B cell (primary cell): ENCODE measurements around the gene PCP4. TPM values are rescaled to one million over a fixed set of nuclear protein-coding genes. Genes with fewer than 3 reads are reported as not detected.
"Not testable (repeated sequence)": the region's sequence is repeated elsewhere in the genome, so short reads cannot be mapped to it uniquely, and the experiment has no call there.

Experiments used
- ATAC-seq: fragments of 200-7000 bp; cut with Tn5 transposase; one replicate; pipeline ENCODE4 v1.10.0; 2021; ENCODE audit warnings: low read depth, mild to moderate bottlenecking, moderate number of reproducible peaks, moderate library complexity
- CTCF ChIA-PET: fragments of 350-600 bp; sonication (Branson Sonifier 250); formaldehyde crosslinking; loops from one replicate; lab custom pipeline; 2021; ENCODE audit warnings: antibody characterized with exemption, inconsistent platforms; lab: Charles Lee
- POLR2A ChIA-PET: fragments of 350-600 bp; sonication (Branson Sonifier 250); formaldehyde crosslinking; loops from one replicate; lab custom pipeline; 2021; ENCODE audit warnings: antibody characterized with exemption; lab: Charles Lee
- DNase-seq: peaks from one replicate; pipeline ENCODE4 v3.0.0; 2013
- H2AFZ ChIP-seq: 2 replicates; pipeline ENCODE4 v1.6.1; 2012; ENCODE audit warnings: mild to moderate bottlenecking, low read depth, low read length; ENCODE audit not compliant: insufficient read depth, poor library complexity, severe bottlenecking
- H3K27ac ChIP-seq, 2 donors: 1 replicate in 1 of 2; 2 replicates in 1 of 2; pipeline ENCODE4 v1.5.1; 2012 to 2013; ENCODE audit warnings: low read length in 2 of 2, mild to moderate bottlenecking in 2 of 2, moderate library complexity in 1 of 2
- H3K27me3 ChIP-seq, 4 experiments: fragments of 200-600 bp in 1 of 4; sonication (generic) in 1 of 4; replicated peaks in 1 of 4; 1 replicate in 2 of 4; 2 replicates in 2 of 4; pipeline versions ENCODE4 v1.6.1 to v1.7.0; 2013 to 2016; ENCODE audit warnings: low read length in 3 of 4, mild to moderate bottlenecking in 2 of 4, mixed read lengths in 1 of 4, moderate library complexity in 1 of 4; ENCODE audit not compliant: insufficient read depth in 4 of 4, control insufficient read depth in 3 of 4; ENCODE audit errors: control extremely low read depth in 1 of 4
- H3K36me3 ChIP-seq, 2 experiments: replicated peaks in 1 of 2; 1 replicate in 1 of 2; 2 replicates in 1 of 2; pipeline versions ENCODE4 v1.6.1 to v1.7.1; 2013; ENCODE audit warnings: low read length in 1 of 2; ENCODE audit not compliant: insufficient read depth in 2 of 2, control insufficient read depth in 1 of 2; ENCODE audit errors: control extremely low read depth in 1 of 2, extremely low read depth in 1 of 2
- H3K4me1 ChIP-seq, 2 donors: fragments of 200-600 bp in 1 of 2; sonication (generic) in 1 of 2; 1 replicate in 1 of 2; 2 replicates in 1 of 2; pipeline versions ENCODE4 v1.5.1 to v1.6.1; 2013 to 2017; ENCODE audit warnings: low read length in 2 of 2; ENCODE audit not compliant: control insufficient read depth in 2 of 2, insufficient read depth in 2 of 2
- H3K4me2 ChIP-seq: replicated peaks from 2 replicates; pipeline ENCODE3; 2012; ENCODE audit warnings: mild to moderate bottlenecking, low read depth, low read length; ENCODE audit not compliant: poor library complexity, severe bottlenecking
- H3K4me3 ChIP-seq, 5 experiments: fragments of 200-600 bp in 1 of 5; sonication (generic) in 1 of 5; 1 replicate in 3 of 5; 2 replicates in 2 of 5; pipeline versions ENCODE4 v1.5.1 to v1.7.0; 2011 to 2016; ENCODE audit warnings: low read length in 4 of 5, mild to moderate bottlenecking in 4 of 5, low read depth in 2 of 5, control low read depth in 1 of 5, moderate library complexity in 1 of 5; ENCODE audit not compliant: insufficient read depth in 1 of 5; ENCODE audit errors: control extremely low read depth in 1 of 5, extremely low read depth in 1 of 5
- H3K79me2 ChIP-seq: fragments of 200-600 bp; sonication (generic); one replicate; pipeline ENCODE4 v1.6.0; 2016; ENCODE audit warnings: low read length; ENCODE audit not compliant: control insufficient read depth, insufficient read depth
- H3K9ac ChIP-seq: fragments of 200-600 bp; sonication (generic); 2 replicates; pipeline ENCODE4 v1.6.1; 2017; ENCODE audit warnings: mild to moderate bottlenecking, low read length, moderate library complexity
- H3K9me3 ChIP-seq, 3 donors: one replicate each; pipeline versions ENCODE4 v1.6.1 to v1.7.1; 2013; ENCODE audit warnings: low read length in 2 of 3; ENCODE audit not compliant: control insufficient read depth in 2 of 3, insufficient read depth in 1 of 3; ENCODE audit errors: control extremely low read depth in 1 of 3
- H4K20me1 ChIP-seq: 2 replicates; pipeline ENCODE4 v1.6.0; 2012; ENCODE audit warnings: mild to moderate bottlenecking, low read length; ENCODE audit not compliant: insufficient read depth, control insufficient read depth, poor library complexity, severe bottlenecking
- H3K27ac Mint-ChIP-seq: one replicate; pipeline ENCODE4 v1.8.0; 2021; ENCODE audit warnings: mixed read lengths
- H3K27me3 Mint-ChIP-seq: one replicate; pipeline ENCODE4 v1.8.0; 2021; ENCODE audit warnings: mixed read lengths
- H3K4me1 Mint-ChIP-seq: one replicate; pipeline ENCODE4 v1.8.0; 2021; ENCODE audit warnings: mixed read lengths
- H3K4me3 Mint-ChIP-seq: one replicate; pipeline ENCODE4 v1.8.0; 2021; ENCODE audit warnings: mixed read lengths
- H3K9me3 Mint-ChIP-seq: one replicate; pipeline ENCODE4 v1.8.0; 2022; ENCODE audit warnings: mixed read lengths; ENCODE audit not compliant: insufficient read depth
- EZH2 ChIP-seq: IDR thresholded peaks from 2 replicates; pipeline ENCODE4 v1.6.1; 2012; ENCODE audit warnings: borderline replicate concordance, low read depth, mild to moderate bottlenecking, moderate library complexity, low read length; ENCODE audit not compliant: insufficient read depth, poor library complexity, severe bottlenecking
- WGBS: methylation state at CpG from one replicate; pipeline ENCODE4 v1.1.5; 2013; ENCODE audit warnings: missing lambda C conversion rate; ENCODE audit not compliant: insufficient coverage; 5-methylcytosine and 5-hydroxymethylcytosine counted together
- intact Hi-C: fragments of 100-400 bp; cut with micrococcal nuclease; formaldehyde crosslinking; loops from one replicate; pipeline ENCODE4 v1.10.0; 2022
- polyA plus RNA-seq: library from polyadenylated mRNA; depleted of rRNA; stranded (reverse); fragments of >200 nt; gene quantifications from 2 replicates; pipeline ENCODE4 v1.2.3, GENCODE V29; 2012
- total RNA-seq, 2 donors: library from RNA; stranded (reverse); fragments of 120-200 nt in 1 of 2; gene quantifications; 1 replicate in 1 of 2; 2 replicates in 1 of 2; pipeline versions ENCODE4 v1.2.3 to v1.2.4, GENCODE V29; 2013 to 2022
- TF ChIP-seq, protein P1 (sequence below): fragments of 200-600 bp; IDR thresholded peaks from one replicate; pipeline ENCODE4 v1.8.0; 2022; ENCODE audit warnings: antibody characterized with exemption, mild to moderate bottlenecking

The PCP4 gene
- total and polyA plus RNA-seq, 2 donors (not counting 1 experiment from before 2014, with no cell fraction given) = not detected

DNA sequence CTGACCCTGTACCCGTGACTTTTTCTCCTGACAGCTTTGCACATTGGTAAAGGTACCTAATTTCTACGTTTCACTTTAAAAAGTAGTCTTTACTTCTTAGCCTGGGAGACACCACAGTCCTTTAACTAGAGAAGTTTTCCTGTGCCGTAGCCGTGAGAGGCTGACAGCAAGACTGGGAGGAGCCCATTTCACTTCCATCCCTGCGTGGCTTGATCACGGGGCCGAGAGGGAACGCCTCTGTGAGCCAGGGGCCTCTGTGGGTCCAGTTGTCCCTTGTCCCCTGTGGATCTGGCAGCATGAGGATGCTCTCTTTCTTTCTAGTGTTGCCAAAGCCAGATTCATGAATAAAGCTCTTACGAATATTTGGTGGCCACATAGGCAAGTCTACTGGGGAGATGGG, 21.6 kb downstream of the PCP4 start:
- WGBS = 78% methylated on average over 8 of the region's 9 CpGs
- Histone ChIP-seq H3K27ac (no peak overlapping the region), H3K4me2 (no peak overlapping the region), H3K9me3 (peaks cover 0 to 14% (median 0%) of the 10 kb centered on the region in 3 donors), H3K4me3 (no peak overlapping the region), H4K20me1 (no peaks in the 10 kb centered on the region), H3K27me3 (no peaks in the 10 kb centered on the region), H3K79me2 (no peaks in the 10 kb centered on the region), H3K9ac (no peak overlapping the region), H3K36me3 (no peaks in the 10 kb centered on the region), H3K4me1 (no peaks in the 10 kb centered on the region), H2AFZ (no peak overlapping the region)
- Mint-ChIP-seq H3K4me3 (no peak overlapping the region), H3K27me3 (no peaks in the 10 kb centered on the region), H3K4me1 (no peaks in the 10 kb centered on the region), H3K9me3 (no peaks in the 10 kb centered on the region), H3K27ac (no peak overlapping the region)
- DNase-seq (no peak), ATAC-seq (no peak)
- ChIA-PET CTCF (no interaction called here), POLR2A (no interaction called here)
- TF ChIP-seq, protein P1, sequence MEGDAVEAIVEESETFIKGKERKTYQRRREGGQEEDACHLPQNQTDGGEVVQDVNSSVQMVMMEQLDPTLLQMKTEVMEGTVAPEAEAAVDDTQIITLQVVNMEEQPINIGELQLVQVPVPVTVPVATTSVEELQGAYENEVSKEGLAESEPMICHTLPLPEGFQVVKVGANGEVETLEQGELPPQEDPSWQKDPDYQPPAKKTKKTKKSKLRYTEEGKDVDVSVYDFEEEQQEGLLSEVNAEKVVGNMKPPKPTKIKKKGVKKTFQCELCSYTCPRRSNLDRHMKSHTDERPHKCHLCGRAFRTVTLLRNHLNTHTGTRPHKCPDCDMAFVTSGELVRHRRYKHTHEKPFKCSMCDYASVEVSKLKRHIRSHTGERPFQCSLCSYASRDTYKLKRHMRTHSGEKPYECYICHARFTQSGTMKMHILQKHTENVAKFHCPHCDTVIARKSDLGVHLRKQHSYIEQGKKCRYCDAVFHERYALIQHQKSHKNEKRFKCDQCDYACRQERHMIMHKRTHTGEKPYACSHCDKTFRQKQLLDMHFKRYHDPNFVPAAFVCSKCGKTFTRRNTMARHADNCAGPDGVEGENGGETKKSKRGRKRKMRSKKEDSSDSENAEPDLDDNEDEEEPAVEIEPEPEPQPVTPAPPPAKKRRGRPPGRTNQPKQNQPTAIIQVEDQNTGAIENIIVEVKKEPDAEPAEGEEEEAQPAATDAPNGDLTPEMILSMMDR = no peak
- TF ChIP-seq EZH2 = no peak
- intact Hi-C loops = no loop called here

DNA sequence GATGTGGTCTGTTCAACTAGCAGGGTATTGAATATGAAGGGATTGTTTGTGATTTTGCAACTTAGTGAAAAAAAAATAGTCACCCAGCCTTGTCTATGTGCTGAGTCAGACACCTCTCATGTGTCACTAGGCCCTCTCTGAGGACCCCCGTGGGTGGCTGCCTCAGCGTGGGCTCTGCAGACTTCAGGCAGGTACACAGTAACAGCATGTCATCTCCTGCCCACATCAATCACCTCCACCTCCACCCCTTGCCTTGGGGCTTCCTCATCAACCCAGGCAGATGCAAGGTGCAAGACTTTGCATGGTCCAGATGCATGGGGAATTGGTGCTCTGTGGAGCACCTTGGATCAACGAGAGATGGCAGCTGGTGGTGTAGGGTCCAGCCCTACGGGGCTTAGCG, 23.9 kb downstream of the PCP4 start:
- 84% methylated on average over 5 of the region's 5 CpGs for WGBS
- H3K27ac Mint-ChIP-seq = no peak overlapping the region
- CTCF ChIA-PET = no interaction called here

DNA sequence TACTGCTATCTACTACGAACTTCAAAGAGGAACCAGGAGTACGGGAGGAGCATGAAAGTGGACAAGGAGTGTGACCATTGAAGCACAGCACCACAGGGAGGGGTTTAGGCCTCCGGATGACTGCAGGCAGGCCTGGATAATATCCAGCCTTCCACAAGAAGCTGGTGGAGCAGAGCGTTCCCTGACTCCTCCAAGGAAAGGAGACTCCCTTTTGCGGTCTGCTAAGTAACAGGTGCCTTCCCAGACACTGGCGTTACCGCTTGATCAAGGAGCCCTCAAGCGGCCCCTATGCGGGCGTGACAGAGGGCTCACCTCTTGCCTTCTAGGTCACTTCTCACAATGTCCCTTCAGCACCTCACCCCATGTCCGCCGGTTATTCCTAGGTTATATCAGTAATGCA, 24.6 kb downstream of the PCP4 start:
- not testable (repeated sequence) for H3K27me3 Mint-ChIP-seq

More for the DNA sequence above, 23.9 kb downstream of the PCP4 start:
- no peaks in the 10 kb centered on the region for H3K79me2 ChIP-seq
- H3K36me3 ChIP-seq = no peaks in the 10 kb centered on the region
- no peaks in the 10 kb centered on the region for H3K27me3 ChIP-seq
- H3K27ac ChIP-seq = no peak overlapping the region
- POLR2A ChIA-PET = no interaction called here
- H4K20me1 ChIP-seq = no peaks in the 10 kb centered on the region
- no peaks in the 10 kb centered on the region for H3K4me1 ChIP-seq
- H3K27me3 Mint-ChIP-seq = no peaks in the 10 kb centered on the region
- peaks cover 0 to 15% (median 0%) of the 10 kb centered on the region in 3 donors for H3K9me3 ChIP-seq
- ATAC-seq = no peak
- no peak overlapping the region for H3K4me2 ChIP-seq
- no peak overlapping the region for H3K4me3 Mint-ChIP-seq
- H3K9ac ChIP-seq = no peak overlapping the region
- H2AFZ ChIP-seq = no peak overlapping the region
- H3K4me3 ChIP-seq = no peak overlapping the region
- no peak for DNase-seq
- TF ChIP-seq EZH2 = no peak
- TF ChIP-seq, protein P1 = no peak
- intact Hi-C loops = no loop called here
- no peaks in the 10 kb centered on the region for H3K4me1 Mint-ChIP-seq
- H3K9me3 Mint-ChIP-seq = no peaks in the 10 kb centered on the region

More for the DNA sequence above, 24.6 kb downstream of the PCP4 start:
- intact Hi-C loops, H3K9me3 Mint-ChIP-seq, H3K79me2 ChIP-seq, H3K36me3 ChIP-seq, ATAC-seq, H3K27ac ChIP-seq, H3K4me2 ChIP-seq, H2AFZ ChIP-seq, H3K4me3 ChIP-seq, CTCF ChIA-PET, H3K4me1 ChIP-seq, H3K4me3 Mint-ChIP-seq, H4K20me1 ChIP-seq, H3K27me3 ChIP-seq, DNase-seq, H3K4me1 Mint-ChIP-seq, H3K27ac Mint-ChIP-seq, H3K9ac ChIP-seq, POLR2A ChIA-PET: not testable (repeated sequence)
- peaks cover 0 to 15% (median 0%) of the 10 kb centered on the region in 3 donors for H3K9me3 ChIP-seq
- WGBS = 94% methylated on average over 4 of the region's 12 CpGs
